Measurements from ENCODE around the gene MCF2L.

The MCF2L gene

DNA sequence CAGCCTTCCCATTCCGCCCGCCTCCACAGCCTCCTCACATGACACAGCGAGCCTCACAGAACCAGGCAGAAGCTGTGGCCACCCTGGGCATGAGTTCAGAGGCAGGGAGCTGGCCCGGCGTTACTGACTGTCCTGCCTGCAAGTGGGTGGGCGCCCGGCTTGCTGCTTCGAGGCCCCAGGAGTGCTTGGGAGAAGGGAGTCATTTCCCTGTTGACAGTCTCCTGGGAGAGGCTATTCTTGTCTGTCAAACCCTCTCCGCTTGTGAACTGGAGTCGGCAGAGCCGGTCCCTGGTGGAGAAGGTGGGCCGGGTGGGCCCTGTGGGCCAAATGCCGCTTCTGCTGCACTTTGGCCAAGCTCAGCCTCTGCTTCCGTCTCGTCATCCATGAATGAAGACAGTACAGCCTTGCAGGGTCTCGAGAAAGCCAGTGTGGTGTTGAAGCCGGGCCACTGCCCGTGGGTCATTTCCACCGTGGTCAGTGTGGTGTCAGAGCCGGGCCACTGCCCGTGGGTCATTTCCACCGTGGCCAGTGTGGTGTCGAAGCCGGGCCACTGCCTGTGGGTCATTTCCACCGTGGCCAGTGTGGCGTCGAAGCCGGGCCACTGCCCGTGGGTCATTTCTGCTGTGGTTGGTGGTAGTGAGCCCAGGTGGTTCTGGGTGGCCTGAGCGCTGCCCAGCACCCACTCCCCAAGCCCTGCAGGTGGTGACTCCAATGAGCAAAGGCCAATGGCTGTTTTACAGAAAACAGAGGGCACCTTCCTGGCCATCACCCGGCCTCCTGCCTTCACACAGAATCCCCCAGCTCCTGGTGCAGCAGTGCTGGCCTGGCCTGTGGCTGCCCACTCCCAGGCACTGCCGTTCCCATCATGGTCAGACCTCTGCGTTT lies 123.1 kb downstream of the MCF2L start:
- TF ChIP-seq, protein P1, sequence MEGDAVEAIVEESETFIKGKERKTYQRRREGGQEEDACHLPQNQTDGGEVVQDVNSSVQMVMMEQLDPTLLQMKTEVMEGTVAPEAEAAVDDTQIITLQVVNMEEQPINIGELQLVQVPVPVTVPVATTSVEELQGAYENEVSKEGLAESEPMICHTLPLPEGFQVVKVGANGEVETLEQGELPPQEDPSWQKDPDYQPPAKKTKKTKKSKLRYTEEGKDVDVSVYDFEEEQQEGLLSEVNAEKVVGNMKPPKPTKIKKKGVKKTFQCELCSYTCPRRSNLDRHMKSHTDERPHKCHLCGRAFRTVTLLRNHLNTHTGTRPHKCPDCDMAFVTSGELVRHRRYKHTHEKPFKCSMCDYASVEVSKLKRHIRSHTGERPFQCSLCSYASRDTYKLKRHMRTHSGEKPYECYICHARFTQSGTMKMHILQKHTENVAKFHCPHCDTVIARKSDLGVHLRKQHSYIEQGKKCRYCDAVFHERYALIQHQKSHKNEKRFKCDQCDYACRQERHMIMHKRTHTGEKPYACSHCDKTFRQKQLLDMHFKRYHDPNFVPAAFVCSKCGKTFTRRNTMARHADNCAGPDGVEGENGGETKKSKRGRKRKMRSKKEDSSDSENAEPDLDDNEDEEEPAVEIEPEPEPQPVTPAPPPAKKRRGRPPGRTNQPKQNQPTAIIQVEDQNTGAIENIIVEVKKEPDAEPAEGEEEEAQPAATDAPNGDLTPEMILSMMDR (IDR thresholded peaks at IDR 0.05; ENCODE audit: insufficient read depth, low read depth, low read length, missing control alignments): no peak
- H3K4me3 ChIP-seq (ENCODE audit: low read length): no peak overlapping the region
- no peak for DNase-seq (ENCODE audit: low read depth)

DNA sequence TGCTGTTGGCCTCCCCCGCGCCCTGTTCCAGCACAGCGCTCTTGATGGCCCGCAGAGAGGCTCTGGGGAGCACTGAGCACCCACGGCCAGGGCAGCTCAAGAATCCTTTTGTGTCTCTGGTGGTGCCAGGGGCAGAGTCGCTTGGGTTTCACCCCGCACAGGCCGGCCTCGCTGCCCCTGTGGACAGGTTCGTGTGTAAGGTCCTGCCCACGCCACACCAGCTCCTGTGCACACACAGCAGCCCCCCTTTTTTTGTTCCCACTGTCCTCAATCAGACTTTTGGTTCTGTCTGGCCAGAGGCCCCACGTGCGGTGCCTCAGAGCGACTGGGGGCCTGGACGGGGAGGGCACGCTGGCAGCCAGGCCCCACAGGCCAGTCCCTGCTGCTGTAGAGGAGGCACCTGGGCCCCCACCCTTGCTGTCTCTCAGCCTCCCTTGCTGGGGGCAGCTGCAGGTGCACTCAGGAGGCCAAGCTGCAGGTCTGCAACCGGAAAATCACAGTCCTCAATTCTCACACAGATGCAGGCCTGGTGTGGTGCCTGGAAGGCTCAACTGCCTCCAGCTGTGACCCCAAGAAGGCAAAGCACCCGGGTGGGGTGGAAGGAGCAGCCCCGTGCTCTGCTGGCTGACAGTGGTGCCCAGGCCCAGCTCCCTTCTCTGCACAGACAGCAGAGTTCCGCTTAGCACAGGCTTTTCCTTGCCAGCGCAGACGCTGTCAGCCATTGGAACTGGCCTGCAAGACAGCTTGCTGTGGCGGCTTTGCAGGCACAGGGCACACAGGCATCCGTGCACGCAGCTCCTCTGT lies 124.0 kb downstream of the MCF2L start:
- TF ChIP-seq, protein P1 (IDR thresholded peaks at IDR 0.05; ENCODE audit: insufficient read depth, low read depth, low read length, missing control alignments): no peak

DNA sequence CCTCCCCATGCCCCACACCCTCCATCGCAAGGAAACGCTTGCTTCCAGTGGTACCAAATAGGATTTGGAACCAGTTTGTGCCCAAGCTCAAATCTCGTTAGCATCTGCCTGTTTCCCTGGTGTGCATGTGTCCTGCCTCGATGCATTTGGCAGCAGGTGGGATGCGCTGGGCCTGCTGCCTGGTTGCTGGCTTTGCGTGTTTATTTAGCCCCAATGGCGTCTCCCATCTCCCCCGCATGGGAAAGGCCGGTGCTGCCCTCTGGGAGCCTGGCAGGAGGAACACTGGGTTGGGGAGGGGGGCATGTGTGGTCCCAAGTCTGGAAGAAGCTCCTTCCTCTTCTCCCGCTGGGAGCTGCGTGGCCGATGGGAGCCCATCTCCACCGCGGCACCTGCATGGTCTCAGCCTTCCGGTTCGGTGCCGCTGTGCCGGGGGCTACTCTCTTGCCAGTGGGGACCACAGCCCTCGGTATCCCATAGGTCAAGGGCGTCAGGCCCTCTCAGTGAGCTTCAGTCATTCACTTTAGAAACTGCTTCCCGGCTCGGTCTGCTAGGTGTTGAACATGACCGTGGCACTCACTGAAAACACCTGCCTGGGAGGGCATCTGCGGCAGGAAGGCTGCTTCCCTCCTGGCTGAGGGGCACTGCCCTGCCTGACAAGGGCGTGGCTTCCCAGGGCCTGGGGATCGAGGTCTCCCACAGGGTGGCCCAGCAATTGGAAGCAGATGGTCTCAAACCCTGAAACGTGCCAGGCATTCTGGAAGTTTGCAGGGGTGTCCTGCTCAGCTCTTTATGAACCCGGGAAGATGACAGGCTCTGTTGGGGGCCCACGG lies 124.8 kb downstream of the MCF2L start:
- no peak overlapping the region for H3K4me3 ChIP-seq (ENCODE audit: low read length)
- TF ChIP-seq, protein P1 (IDR thresholded peaks at IDR 0.05; ENCODE audit: insufficient read depth, low read depth, low read length, missing control alignments): no peak
- no peak for DNase-seq (ENCODE audit: low read depth)

More for the DNA sequence above, 124.0 kb downstream of the MCF2L start:
- DNase-seq (ENCODE audit: low read depth): no peak
- no peak overlapping the region for H3K4me3 ChIP-seq (ENCODE audit: low read length)

DNA sequence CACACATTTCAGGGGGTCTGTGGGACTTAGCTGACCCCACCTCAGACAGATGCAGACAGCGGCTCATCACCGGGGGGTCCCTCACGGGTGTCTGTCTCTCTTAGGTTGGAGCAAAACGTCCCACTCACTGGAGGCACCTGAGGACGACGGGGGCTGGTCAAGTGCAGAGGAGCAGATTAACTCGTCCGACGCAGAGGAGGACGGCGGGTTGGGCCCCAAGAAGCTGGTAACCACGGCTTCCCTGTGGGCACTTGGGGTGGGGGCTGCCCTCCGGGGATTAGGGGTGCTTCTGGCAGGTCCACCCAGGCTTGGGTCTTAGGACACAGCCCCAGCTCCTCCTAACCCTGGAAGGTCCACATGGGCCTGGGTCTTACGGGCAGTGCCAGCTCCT lies 125.4 kb downstream of the MCF2L start:
- no peak overlapping the region for H3K4me3 ChIP-seq (ENCODE audit: low read length)
- TF ChIP-seq, protein P1 (IDR thresholded peaks at IDR 0.05; ENCODE audit: insufficient read depth, low read depth, low read length, missing control alignments): no peak
- DNase-seq (ENCODE audit: low read depth): no peak

DNA sequence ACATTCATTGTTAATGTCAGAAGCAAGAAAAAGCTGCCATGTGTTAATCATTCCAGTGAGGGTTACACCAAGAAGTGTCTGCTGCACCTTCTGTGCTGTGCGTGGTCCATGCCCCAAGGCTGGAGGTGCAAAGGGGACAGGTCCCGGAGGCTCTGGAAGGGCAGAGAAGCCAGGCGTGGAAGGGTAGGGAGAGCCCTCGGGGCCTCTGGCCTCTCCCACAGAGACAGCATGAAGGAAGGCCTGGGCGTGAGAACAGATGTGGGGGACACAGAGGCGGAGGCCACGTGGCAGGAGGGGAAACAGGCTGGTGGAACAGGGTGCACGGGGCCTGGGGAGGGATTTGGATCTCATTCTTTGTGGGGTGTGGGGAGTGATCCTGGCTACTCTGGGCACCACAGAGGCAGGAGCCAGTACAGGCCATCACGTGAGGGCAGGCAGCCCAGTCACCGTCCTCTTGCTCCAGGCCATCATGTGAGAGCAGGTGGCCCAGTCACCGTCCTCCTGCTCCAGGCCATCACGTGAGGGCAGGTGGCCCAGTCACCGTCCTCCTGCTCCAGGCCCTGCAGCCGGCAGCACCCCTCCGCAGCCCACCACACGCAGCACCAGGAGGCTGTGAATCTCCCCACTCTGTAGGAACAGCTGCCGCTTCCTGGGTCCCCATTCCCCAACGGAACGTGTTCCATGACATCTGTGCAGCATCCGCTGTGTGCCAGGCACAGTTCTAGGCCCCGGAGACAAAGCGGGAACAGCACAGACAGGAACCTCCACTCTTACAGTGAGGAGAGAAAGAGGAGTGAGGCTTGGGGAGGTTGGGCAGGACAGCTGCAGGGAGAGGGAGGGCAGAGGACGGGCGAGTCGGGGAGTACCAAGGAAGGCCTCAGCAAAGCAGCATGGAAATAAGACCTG lies 126.4 kb downstream of the MCF2L start:
- TF ChIP-seq, protein P1 (IDR thresholded peaks at IDR 0.05; ENCODE audit: insufficient read depth, low read depth, low read length, missing control alignments): no peak
- DNase-seq (ENCODE audit: low read depth): no peak
- H3K4me3 ChIP-seq (ENCODE audit: low read length): no peak overlapping the region

Data from epithelial cell of esophagus (primary cell).